Ammon's horn (tissue), 1 donor: ENCODE data around the gene CD274.
"Not testable (repeated sequence)": the region's sequence is repeated elsewhere in the genome, so short reads cannot be mapped to it uniquely, and the experiment has no call there.

Source experiments
- DNase-seq: peaks from one replicate; pipeline ENCODE4 v3.0.0-alpha.2; 2016; ENCODE audit warnings: low spot score

Gene CD274

DNA sequence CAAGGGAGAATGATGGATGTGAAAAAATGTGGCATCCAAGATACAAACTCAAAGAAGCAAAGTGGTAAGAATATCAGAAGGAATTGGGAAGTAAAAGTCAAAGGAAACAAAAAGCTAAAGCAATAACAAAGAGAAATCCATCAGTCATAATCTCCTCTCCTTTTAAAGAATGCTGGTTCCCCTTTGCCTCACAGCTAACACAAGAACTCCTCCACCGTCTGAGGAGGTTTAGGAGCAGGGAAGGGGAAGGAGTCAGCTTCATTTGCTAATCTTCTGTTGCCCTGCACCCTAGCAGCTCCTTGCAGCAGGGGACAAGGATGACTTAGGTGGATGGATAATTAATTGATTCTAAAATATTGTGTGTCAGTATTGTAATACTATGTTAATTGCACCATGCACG is 16.4 kb downstream of the CD274 start:
- no peak for DNase-seq

DNA sequence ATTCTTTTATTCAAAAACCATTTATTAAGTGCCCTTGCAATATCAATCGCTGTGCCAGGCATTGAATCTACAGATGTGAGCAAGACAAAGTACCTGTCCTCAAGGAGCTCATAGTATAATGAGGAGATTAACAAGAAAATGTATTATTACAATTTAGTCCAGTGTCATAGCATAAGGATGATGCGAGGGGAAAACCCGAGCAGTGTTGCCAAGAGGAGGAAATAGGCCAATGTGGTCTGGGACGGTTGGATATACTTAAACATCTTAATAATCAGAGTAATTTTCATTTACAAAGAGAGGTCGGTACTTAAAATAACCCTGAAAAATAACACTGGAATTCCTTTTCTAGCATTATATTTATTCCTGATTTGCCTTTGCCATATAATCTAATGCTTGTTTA is 18.5 kb downstream of the CD274 start:
- DNase-seq, result no peak

DNA sequence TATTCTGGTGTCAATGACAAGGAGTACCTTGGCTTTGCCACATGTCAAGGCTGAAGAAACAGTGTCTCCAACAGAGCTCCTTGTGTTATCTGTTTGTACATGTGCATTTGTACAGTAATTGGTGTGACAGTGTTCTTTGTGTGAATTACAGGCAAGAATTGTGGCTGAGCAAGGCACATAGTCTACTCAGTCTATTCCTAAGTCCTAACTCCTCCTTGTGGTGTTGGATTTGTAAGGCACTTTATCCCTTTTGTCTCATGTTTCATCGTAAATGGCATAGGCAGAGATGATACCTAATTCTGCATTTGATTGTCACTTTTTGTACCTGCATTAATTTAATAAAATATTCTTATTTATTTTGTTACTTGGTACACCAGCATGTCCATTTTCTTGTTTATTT is 19.8 kb downstream of the CD274 start:
- DNase-seq, result no peak

DNA sequence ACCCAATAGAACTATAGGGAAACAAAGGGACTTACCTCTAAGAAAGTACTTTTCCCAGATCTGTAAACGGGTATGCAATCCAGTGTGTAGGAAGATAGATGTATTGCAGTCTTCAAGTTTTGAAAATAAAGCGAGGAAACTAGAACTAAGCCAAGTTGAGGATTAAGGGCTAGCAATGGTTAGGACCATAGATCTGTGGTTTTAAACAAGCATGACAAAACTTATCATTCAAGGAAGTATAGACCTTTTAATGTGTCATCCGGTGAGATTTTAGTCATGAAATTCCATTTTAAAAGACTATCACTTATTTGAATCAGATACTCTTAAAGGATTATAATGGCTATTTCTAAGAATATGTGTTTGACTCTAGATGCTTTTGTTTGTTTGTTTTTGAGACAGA is 20.5 kb downstream of the CD274 start:
- DNase-seq, result no peak

DNA sequence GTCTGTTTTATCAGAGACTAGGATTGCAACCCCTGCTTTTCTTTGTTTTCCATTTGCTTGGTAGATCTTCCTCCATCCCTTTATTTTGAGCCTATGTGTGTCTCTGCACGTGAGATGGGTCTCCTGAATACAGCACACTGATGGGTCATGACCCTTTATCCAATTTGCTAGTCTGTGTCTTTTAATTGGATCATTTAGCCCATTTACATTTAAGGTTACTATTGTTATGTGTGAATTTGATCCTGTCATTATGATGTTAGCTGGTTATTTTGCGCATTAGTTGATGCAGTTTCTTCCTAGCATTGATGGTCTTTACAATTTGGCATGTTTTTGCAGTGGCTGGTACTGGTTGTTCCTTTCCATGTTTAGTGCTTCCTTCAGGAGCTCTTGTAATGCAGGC is 25.3 kb downstream of the CD274 start:
- DNase-seq, result not testable (repeated sequence)

DNA sequence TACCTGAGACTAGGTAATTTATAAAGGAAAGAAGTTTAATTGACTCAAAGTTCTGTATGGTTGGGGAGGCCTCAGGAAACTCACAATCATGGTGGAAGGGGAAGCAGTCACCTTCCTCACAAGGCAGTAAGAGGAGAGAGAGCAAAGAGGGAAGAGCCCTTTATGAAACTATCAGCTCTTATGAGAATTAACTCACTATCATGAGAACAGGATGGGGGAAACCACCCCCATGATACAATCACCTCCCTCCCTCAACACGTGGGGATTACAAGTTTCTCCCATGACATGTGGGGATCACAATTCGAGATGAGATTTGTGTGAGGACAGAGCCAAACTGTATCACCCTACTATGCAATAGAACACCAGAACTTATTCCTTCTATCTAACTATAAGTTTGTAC is 27.9 kb downstream of the CD274 start:
- DNase-seq, result no peak

DNA sequence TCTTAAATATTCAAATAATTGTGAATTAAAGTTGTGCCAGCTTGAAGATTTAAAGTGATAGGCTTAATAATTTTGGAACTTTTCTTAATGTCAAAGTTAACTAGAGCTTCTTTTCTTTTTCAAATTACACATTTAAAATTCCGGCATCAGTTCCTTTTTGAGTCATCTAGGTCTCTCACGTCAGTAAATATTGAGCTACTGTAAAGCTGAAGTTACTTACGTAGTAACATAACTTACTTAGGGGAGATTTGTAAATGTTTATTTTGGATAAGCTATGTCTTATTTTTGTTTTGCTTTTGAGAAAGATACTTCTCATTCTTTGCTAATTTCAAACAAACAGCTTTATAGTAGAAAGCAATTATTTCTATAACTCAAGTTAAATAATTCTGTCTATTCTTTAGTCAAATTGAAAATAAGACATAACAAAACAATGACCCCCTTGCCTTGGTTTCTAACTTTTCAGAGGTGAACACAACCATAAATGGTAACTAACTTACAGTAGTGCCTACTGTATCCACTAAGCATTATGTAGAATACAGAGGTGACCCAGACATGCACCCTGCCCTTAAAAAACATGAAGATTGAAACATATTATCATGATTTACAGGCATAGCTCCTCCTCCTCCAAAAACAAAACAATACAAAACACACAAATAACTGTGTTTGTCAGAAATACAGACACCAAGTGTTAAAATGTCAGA is 29.8 kb downstream of the CD274 start:
- DNase-seq, result no peak

DNA sequence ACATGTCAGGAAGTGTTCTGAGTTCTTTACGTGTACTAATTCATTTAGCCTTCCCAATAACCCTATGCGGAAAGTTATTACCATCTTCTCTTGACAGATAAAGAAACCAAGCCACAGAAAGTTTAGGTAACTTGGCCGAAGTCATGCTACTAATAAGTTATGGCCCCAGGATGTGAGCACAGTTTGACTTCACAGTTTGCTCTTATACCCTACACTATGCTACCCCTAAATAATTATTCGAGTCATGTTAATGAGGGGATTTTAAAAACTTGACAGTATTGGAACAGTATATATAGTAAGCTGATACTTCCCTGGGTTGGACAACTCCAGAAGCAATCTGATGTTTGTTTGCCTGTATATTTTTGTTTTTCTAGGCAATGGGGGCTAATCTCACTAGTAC is 30.6 kb downstream of the CD274 start:
- DNase-seq, result no peak

DNA sequence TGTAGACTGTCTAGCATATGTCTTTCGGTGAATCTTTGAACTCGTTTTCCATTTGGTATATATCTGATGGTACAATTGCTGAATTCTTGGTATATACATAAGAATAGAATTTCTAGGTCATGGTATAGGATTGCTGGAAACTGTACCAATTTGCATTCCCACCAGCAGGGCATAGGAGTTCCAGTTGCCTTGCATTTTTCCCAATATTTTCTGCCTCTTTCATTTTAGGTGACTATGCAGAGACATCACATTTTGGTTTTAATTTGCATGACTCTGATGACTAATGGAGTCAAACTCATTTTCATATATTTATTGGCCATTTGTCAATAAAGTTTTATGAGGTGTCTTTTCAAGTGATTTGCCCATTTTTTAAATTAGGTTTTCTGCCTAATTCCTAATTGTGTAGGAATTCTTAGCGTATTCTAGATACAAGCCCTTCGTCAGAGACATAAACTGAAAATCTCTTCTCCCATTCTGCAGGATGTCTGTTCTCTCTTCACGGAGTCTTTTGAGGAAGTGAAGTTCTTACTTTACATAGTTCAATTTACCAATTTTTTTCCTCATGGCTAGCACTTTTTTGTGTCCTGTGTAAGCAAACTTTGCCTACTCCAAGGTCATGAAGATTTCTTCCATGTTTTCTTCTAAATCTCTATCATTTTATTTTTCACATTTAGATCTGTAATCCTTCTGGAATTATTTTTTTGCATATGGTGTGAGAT is 31.1 kb downstream of the CD274 start:
- DNase-seq, result no peak

DNA sequence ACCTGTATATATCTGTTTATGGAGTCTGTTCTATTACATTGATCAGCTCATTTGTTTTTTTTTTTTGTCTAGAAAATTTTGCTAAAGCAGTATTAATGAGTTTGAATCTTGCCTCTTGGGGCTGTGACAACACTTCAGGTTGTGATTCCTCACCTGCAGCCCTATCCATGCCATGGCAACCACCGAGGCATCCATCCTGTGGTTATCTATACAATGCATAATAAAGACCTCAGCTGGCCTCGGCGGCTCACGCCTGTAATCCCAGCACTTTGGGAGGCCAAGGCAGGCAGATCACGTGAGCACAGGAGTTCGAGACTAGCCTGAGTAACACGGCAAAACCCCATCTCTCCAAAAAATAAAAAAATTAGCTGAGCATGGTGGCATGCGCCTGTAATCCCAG is 31.9 kb downstream of the CD274 start:
- no peak for DNase-seq

DNA sequence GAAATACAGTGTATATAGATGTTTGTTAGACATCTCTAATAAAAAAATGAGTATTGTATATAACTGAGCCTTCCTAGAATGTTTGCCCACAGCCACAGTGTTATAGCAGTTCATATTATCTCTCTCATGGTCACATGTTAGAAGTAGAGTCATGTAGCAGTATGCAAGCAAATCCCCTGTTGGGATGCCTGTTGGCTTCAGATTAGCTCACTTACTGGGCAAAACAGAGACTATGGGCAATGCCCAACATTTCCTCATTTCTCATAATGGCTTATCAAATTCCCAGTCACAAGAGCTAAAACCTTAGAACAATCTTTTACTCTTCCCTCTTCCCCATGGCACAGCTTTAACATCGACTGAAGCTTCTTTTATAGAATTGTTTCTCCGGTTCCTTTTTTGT is 33.0 kb downstream of the CD274 start:
- DNase-seq, result no peak

DNA sequence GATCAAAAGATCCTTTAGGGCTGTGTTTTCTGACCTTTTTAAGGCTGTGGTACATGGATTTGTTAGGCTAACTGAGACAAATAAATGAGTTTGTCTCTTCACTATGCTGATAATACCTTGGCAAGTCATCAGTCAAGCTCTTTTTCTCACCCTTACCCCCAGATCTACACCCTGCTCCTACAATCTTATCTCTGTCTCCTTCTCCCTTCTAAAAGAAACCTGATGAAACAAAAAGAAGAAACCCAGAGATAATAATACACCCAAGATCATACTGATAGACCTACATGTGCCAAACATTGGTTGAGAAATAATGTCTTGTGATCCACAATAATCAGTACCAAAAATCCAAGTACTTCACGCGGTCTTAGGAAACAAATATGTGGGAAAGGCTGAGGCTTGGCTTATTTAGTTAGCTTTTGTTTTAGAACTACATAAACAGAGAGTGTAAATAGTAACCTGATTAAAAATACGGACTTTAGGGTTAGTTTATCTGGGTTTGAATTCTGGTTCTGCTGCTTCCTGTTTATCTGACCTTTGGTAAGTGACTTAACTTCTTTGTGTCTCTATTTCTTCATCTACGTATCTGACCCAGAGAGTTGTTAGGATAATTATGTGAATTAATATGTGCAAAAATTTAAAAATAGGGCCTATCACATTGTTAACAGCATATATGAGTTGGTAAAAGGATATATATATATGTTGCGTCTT is 35.2 kb downstream of the CD274 start:
- no peak for DNase-seq

DNA sequence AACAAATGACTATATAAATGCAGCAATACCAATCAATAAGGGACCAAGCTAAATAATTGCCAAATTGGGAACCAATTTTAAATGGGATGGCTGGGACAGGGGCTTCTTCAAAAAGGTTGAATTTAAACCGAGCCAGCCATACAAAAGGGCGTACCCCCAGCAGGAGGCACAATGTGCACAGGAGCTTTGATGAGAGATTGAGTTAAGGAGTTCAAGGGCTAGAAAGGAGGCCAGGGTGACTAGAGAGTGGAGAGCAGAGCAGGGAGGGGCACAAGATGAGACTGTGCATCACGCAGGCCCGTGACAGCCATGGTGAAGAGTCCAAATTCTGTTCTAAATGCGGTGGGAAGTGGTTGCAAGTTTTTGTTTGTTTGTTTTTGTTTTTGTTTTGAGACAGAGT is 36.6 kb downstream of the CD274 start:
- no peak for DNase-seq

DNA sequence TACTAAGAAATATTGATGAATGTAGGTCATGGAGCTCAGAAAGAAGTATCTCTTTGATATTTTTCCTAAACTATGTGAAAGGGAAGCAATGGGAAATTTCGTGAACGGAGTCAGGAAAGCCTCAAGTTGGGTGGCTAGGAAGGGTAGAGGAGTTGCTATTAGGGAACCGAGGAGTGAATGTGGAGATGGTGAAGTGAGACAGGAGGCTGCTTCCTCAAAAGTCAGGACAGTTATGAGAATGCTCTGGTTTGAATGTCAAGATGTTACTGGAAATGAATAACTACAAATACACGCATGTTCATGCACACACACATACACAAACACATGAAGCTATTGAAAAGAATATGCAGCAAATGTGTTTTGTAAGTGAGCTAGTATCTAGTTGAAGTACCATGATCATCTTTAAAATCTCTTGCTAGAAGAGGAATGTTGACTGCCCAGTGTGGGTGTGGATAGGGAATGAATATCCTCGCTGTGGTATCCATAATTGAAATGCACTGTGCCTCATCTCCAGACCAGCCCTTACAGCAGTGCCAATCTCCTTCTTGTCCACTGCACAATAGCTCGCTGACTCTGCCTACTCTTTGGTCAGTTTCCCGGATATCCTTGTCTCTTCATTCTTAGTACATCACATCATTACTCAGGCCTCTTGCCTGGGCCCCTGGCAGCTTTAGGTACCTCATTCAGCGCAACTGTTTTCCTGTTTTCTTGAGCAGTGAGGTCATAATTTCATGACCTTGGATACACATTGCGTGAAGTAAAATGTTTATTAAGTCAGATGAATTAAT is 38.1 kb downstream of the CD274 start:
- DNase-seq, result no peak

DNA sequence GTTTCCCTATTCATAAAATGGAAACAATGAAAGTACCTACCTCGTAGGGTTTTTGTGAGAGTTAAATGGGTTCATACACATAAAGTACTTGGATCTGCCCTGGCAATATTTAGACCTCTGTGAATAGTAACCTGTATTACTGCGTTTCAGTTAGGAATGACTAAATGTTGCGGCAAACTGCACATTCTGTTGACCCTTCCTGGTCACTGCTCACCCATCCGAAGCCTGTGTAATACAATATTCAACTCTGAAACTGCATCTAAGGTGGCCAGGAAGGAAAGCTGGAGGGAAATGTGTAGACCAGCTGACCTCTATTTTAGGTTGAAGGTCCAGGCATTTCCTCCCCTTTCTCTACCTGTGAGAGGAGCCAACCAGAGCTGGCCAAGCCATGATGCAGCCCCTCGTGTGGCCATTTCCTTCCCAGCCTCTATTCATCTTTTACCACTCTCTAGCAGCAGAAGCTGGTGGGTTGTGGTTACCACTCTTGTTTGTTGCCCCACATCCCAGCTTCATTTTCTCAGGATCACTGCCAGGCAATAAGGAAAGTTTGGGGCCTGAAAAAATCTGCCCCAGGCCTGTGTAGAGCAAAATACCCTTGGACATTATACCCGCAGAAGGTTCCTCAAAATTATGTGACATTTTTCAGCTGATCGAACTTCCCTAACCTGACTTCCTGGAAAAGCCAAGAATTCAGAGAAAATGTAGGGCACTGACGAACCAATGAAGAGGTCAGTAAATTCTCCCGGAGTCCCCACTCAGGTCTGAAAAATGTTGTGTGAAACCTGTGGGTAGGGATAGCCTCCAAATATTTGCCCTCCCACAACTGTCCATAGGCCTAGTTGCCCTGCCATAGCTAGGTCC is 39.5 kb downstream of the CD274 start:
- DNase-seq, result no peak

DNA sequence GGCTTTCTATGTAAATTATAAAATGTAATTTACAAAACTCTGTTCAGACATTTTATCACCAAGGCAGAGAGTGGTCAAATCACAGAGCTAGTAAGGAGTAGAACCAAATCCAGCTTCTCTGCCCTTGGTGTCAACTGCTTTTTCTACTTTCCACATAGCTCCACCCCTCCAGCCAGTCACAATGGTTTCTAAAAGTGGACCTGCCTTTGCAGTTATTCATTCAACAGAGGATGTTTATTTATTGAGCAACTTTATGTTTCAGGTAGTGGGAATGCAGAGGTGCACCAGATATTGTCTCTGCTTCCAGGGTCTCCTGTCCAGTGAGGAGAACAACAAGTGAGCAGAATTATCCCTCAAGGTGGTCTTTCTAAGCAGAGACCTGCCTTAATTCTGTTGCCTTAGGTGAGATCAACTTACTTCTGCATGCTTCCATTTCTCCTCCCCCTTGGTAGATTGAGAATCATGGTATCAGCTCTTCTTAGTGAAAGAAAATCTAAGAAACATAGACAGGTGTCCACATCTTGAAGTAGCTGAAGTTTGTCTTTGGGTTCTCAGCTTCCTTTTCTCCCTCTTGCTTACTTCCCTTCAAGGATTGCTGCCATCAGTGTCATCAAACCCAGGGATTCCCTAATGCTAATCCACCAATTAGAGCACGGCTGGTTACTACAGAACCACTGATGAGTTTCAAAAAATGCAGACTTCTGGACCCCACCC is 42.8 kb downstream of the CD274 start:
- no peak for DNase-seq

DNA sequence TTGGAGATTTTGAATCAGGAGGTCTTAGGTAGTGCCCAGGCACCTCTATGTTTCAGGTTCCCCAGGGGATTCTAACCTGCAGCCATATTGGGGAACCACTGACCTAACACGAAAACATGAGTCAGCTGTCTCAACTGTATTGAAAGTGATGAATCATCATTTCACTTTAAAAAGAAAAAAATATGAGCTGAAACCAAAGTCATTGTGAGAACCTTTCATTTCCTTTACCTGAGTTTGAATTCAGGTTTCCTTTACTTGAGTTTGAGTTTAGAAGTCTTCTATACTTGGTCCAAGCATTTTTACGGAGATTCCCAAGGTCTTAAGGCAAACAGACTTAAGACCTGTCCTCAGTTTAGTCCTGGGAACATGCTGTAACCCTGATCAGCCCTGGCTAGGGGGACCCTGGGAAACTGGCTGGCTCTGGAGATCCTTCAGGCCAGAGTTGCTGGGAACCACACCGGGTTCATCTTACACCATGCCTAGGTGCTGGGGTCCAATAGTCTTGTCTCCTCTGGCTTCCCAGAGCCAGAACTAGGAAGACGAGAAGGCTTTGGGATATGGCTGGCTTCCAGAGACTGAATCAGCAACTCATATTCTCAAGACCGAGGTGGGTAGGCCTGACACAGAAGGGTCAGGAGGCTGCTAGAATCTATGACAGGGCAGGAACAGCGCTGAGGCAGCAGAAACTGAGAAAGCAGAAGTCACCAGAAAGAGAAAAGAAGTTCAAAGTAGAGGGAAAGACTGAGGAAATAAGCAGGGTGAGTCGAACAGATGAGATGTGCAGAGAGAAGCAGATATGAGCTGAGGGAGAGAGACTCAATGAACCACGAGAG is 43.6 kb downstream of the CD274 start:
- DNase-seq, result peak; percentile 56

DNA sequence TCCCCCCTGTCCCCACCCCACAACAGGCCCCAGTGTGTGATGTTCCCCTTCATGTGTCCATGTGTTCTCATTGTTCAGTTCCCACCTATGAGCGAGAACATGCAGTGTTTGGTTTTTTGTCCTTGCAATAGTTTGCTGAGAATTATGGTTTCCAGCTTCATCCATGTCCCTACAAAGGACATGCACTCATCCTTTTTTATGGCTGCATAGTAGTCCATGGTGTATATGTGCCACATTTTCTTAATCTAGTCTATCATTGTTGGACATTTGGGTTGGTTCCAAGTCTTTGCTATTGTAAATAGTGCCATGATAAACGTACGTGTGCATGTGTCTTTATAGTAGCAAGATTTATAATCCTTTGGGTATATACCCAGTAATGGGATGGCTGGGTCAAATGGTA is 44.4 kb downstream of the CD274 start:
- DNase-seq, result not testable (repeated sequence)

DNA sequence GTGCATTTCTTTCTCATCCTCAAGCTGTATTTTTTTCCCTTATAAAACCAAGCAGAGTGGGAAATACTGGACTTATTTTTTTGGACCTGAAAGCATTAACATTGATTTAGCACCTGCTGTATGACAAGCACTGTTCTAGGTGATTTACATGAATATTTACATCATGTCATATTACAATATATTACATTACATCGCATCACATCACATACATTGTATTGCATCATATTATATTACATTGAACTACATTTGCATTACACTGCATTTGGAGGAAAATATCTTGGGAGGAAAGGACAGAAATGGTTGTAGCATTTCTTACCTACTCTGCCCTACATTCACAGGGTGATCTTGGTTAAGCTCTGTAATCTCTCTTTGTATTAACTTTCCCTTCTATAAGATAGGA is 48.8 kb downstream of the CD274 start:
- no peak for DNase-seq

DNA sequence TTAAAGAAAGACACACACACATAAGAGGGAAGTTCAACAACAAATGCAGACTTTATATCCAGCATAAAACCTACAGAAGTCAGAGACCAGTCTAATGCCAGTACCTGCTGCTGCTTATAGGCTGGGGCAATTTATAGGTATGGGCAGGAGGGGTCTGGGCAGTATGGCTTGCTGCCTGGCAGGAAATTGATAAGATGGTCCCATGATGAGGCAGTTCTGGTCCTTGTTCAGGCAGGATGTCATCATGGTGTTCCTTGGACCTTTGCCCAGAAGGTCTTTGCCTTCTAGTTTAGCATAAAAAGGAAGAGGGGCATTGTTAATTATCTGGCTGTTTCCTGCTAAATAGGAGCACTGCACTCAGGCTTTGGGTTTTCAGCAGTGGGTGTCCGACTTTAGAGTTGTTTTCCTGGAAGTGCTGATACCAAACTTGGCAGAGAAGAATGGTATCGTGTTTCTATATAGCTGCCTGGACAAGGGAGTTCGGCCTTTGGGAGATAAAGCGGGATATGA is 49.6 kb downstream of the CD274 start:
- no peak for DNase-seq
